Measurements from ENCODE around the gene ACOXL. TPM values are rescaled to one million over a fixed set of nuclear protein-coding genes. Genes with fewer than 3 reads are reported as not detected.

The ACOXL gene
- total and polyA plus RNA-seq, 2 donors (not counting 3 experiments of a cell fraction or from before 2014, with no cell fraction given), result not detected

GRCh38 chr2:110815938-110816337 is 83.6 kb downstream of the ACOXL start:
- TF ChIP-seq POLR2A (IDR thresholded peaks at IDR 0.05; ENCODE audit: low read depth, low read length) (no peak), EZH2 (IDR thresholded peaks at IDR 0.05; ENCODE audit: borderline replicate concordance, low read depth, low read length, severe bottlenecking) (no peak), CTCF (IDR thresholded peaks at IDR 0.05; ENCODE audit: extremely low read depth in 1 of 2, insufficient read depth in 1 of 2, low read depth in 1 of 2, low read length in 2 of 2) (no peak), JUN (IDR thresholded peaks at IDR 0.05; ENCODE audit: borderline replicate concordance, insufficient read depth, insufficient read length, low read depth) (no peak)
- Histone ChIP-seq H3K79me2 (ENCODE audit: control insufficient read depth, insufficient read depth, low read length) (no peaks in the 10 kb centered on the region), H3K4me3 (replicated peaks in 1 of 3; ENCODE audit: insufficient read depth in 1 of 3, low read depth in 1 of 3, low read length in 3 of 3) (no peak overlapping the region), H2AFZ (ENCODE audit: low read depth, low read length) (no peak overlapping the region), H3K9ac (replicated peaks; ENCODE audit: extremely low read depth, insufficient read depth, low read length) (no peak overlapping the region), H3K9me1 (replicated peaks; ENCODE audit: control insufficient read depth, extremely low read depth, insufficient read depth, low read length) (no peaks in the 10 kb centered on the region), H4K20me1 (replicated peaks; ENCODE audit: control insufficient read depth, extremely low read depth, insufficient read depth, low read length) (no peaks in the 10 kb centered on the region), H3K27ac (ENCODE audit: insufficient read depth, low read depth, low read length) (no peak overlapping the region), H3K27me3 (ENCODE audit: control insufficient read depth in 2 of 2, insufficient read depth in 2 of 2, low read length in 2 of 2) (peaks cover 4 to 18% of the 10 kb centered on the region in 2 experiments), H3K9me3 (replicated peaks; ENCODE audit: control insufficient read depth, insufficient read depth, low read length) (no peaks in the 10 kb centered on the region), H3K36me3 (ENCODE audit: control insufficient read depth in 2 of 2, extremely low read depth in 1 of 2, insufficient read depth in 2 of 2, low read length in 2 of 2) (no peaks in the 10 kb centered on the region), H3K4me1 (ENCODE audit: control insufficient read depth, extremely low read depth, insufficient read depth, low read length) (no peaks in the 10 kb centered on the region), H3K4me2 (ENCODE audit: insufficient read depth, low read length) (no peak overlapping the region)
- dilution Hi-C loops (cut with MboI; ENCODE audit: extremely low pct_ligation_motif_present, low sequenced_read_pairs) (no loop called here), intact Hi-C loops (cut with micrococcal nuclease) (no loop called here)
- BruUV-seq (replicated peaks), result no TSS peak
- CTCF ChIA-PET, result interaction anchor here (1.2 kb wide), 1 partner anchor 886 kb away, joined by 3 read pairs; no protein-coding TSS in a partner anchor
- POLR2A ChIA-PET, result no interaction called here
- DNase-seq (ENCODE audit: low read depth, low spot score), result no peak
- no peak for FAIRE-seq
